GM12891 (cell line): ENCODE results near the gene ATP12A. TPM values are rescaled to one million over a fixed set of nuclear protein-coding genes. Genes with fewer than 3 reads are reported as not detected.

ENCODE experiments used
- DNase-seq: peaks from one replicate; pipeline ENCODE4 v3.0.0; 2011; ENCODE audit warnings: low spot score; ENCODE audit not compliant: insufficient read length
- FAIRE-seq: peaks from 2 replicates; lab custom pipeline; 2011; peaks lifted over from hg19 to GRCh38; lab: Jason Lieb, UNC
- PAX5 ChIP-seq: IDR thresholded peaks from 2 replicates; pipeline ENCODE4 v1.6.1; 2011; ENCODE audit warnings: low read length, moderate library complexity, mild to moderate bottlenecking; ENCODE audit not compliant: insufficient read depth, severe bottlenecking
- POLR2A ChIP-seq: IDR thresholded peaks from 2 replicates; pipeline ENCODE4 v1.6.1; 2011; ENCODE audit warnings: low read depth, low read length, control low read depth
- POLR2AphosphoS5 ChIP-seq: IDR thresholded peaks from 2 replicates; pipeline ENCODE4 v1.6.1; 2011; ENCODE audit warnings: low read depth, low read length, control low read depth
- POU2F2 ChIP-seq: IDR thresholded peaks from 2 replicates; pipeline ENCODE4 v1.6.1; 2011; ENCODE audit warnings: low read depth, mild to moderate bottlenecking, control low read depth, low read length, moderate library complexity
- SPI1 ChIP-seq: IDR thresholded peaks from 2 replicates; pipeline ENCODE4 v1.6.1; 2011; ENCODE audit warnings: low read depth, low read length, control low read depth
- TAF1 ChIP-seq: IDR thresholded peaks from 2 replicates; pipeline ENCODE4 v1.6.1; 2011; ENCODE audit warnings: low read depth, low read length, control low read depth
- polyA plus RNA-seq: library from polyadenylated mRNA; unstranded; fragments of >200 nt; gene quantifications from one replicate; pipeline ENCODE4 v1.2.1, GENCODE V29; 2012; ENCODE audit warnings: low read depth, missing spikeins, inconsistent platforms; ENCODE audit not compliant: missing spikeins

Gene ATP12A
- not detected for polyA plus RNA-seq

DNA sequence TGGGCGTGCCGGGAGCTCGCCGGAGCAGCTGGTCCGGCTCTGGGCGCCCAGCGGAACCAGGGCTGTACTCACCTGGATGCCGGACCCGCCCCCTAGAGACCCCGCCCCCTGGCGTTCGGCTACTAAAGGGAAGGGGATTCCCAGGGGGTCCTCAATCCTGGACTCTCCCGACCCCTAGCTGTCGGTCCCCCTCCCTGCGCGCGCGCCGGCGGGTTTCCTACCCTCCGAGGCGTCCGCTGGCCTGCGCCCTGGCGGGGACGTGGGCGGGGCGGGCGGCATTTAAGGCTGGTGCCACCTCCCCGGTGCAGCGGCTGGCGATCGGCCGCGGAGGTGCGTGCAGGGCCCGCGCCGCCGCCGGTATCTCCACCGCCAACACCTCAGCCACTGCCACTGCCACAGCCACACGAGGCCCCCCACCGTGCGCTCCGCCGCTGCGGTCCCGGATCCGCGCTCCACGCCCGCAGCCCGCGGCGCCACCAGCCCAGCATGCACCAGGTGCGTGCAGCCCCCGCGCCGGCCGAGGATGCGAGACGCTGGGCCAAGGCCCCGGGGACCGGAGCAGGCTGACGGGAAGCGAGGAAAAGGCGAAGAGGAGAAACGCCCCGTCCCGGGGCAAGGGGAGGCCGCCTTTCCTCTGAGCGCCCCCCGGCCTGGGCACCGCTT is at the start of gene ATP12A:
TSS of gene ATP12A (plus strand) at position 151 of the 663 bp plus-strand sequence. CDS start at position 487, 336 bp downstream.
- DNase-seq (peak; percentile 46), FAIRE-seq (no peak)
- no peak for TF ChIP-seq SPI1
- TF ChIP-seq POLR2A: no peak
- no peak for TF ChIP-seq TAF1
- TF ChIP-seq PAX5: no peak
- TF ChIP-seq POLR2AphosphoS5: no peak
- no peak for TF ChIP-seq POU2F2

DNA sequence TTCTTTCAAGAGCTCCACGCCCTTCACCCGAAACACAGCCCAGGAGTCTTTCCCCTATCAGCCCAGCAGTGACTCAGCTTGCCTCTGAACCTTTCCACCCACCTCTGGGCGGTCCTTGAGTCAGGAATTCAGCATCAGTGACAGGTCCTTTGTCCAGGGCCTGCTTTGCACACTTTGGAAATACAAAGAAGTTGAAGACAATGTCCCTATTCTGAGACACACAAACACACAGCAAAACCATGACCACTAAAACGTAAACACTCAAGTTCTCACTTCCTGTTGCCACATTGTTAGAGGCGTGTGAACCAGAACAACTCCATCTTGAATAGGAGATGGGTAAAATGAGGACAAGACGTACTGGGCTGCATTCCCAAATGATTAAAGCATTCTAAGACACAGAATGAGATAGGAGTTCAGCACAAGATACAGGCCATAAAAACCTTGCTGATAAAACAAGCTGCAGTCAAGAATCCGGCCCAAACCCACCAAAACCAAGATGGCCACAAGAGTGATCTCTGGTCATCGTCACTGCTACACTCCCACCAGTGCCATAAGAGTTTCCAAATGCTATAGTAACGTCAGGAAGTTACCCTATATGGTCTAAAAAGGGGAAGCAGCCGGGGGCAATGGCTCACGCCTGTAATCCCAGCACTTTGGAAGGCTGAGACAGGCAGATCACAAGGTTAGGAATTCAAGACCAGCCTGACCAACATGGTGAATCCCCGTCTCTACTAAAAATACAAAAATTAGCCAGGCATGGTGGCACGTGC is 49.2 kb upstream of the ATP12A start:
- FAIRE-seq (peak; percentile 87), DNase-seq (no peak)
- TF ChIP-seq PAX5: no peak
- TF ChIP-seq POLR2A: no peak
- no peak for TF ChIP-seq TAF1
- TF ChIP-seq POU2F2: no peak
- no peak for TF ChIP-seq POLR2AphosphoS5
- TF ChIP-seq SPI1: peak; percentile 76

- FAIRE-seq (no peak), DNase-seq (no peak)
- TF ChIP-seq POU2F2: no peak
- no peak for TF ChIP-seq SPI1
- no peak for TF ChIP-seq POLR2AphosphoS5
- TF ChIP-seq POLR2A: no peak
- no peak for TF ChIP-seq PAX5
- no peak for TF ChIP-seq TAF1
These were observed 48.3 kb upstream of the ATP12A start for GRCh38 chr13:24631922-24632321.

GRCh38 chr13:24632382-24633121 is 47.7 kb upstream of the ATP12A start:
- no peak for FAIRE-seq

DNA sequence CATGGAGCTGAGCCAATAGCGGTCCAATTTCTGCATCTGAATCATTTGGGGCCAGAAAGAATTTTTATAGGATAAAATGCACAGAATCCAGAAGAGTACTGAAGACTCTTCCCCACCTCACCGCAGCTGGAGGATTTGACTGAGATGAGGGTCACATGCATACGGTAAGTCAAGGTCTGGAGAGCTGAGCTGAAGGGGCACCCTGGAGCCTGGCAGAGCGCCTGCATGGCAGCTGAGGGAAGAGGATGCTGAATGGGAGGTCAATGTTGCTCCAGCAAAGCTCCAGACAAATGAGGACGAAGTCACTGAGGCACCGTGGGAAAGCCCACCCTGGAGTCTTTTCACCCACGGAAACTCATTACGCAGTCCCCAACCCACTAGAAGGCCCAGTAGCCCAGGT is 43.4 kb upstream of the ATP12A start:
- FAIRE-seq (no peak), DNase-seq (no peak)
- TF ChIP-seq POU2F2: no peak
- TF ChIP-seq TAF1: no peak
- no peak for TF ChIP-seq SPI1
- no peak for TF ChIP-seq POLR2A
- no peak for TF ChIP-seq POLR2AphosphoS5
- no peak for TF ChIP-seq PAX5

More at GRCh38 chr13:24632382-24633121, 47.7 kb upstream of the ATP12A start:
- no peak for DNase-seq
- TF ChIP-seq TAF1: no peak
- TF ChIP-seq PAX5: no peak
- TF ChIP-seq SPI1: no peak
- TF ChIP-seq POLR2AphosphoS5: no peak
- no peak for TF ChIP-seq POU2F2
- no peak for TF ChIP-seq POLR2A

GRCh38 chr13:24638096-24638495 is 42.1 kb upstream of the ATP12A start:
- FAIRE-seq (no peak), DNase-seq (no peak)
- TF ChIP-seq POLR2AphosphoS5 (no peak), PAX5 (no peak), SPI1 (no peak), TAF1 (no peak), POLR2A (no peak), POU2F2 (no peak)

DNA sequence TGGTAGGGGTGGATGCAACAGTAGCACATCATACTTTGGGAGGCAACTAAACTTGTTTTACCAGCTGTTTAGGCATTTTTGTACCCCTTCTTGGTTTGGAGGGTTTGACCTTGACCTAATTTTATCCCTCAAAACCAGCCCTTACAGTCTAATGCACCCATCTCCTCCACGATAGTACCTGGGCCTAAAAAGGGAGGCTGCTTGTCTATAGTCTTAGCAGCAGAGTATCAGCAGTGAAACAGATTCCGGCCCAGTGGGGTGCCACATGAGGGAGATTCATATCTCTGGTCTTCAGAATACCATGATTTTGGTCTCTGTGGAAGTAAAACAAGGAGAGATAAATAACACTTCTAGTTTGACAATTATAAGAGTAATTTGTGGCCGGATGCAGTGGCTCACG is 39.5 kb upstream of the ATP12A start:
- DNase-seq: no peak
- no peak for FAIRE-seq
- TF ChIP-seq PAX5 (no peak), SPI1 (no peak), POLR2AphosphoS5 (no peak), POLR2A (no peak), TAF1 (no peak)

GRCh38 chr13:24642219-24642618 is 38.0 kb upstream of the ATP12A start:
- no peak for DNase-seq
- no peak for FAIRE-seq
- TF ChIP-seq PAX5 (no peak), TAF1 (no peak), POLR2AphosphoS5 (no peak), SPI1 (no peak), POLR2A (no peak), POU2F2 (no peak)

- DNase-seq: no peak
- TF ChIP-seq PAX5 (no peak), POU2F2 (no peak), POLR2A (no peak)
- no peak for FAIRE-seq
These were observed 36.2 kb upstream of the ATP12A start for GRCh38 chr13:24644036-24644435.
